ENCODE measurements around the gene EMC9.
"Not testable (repeated sequence)": the region's sequence is repeated elsewhere in the genome, so short reads cannot be mapped to it uniquely, and the experiment has no call there.

Gene EMC9

DNA sequence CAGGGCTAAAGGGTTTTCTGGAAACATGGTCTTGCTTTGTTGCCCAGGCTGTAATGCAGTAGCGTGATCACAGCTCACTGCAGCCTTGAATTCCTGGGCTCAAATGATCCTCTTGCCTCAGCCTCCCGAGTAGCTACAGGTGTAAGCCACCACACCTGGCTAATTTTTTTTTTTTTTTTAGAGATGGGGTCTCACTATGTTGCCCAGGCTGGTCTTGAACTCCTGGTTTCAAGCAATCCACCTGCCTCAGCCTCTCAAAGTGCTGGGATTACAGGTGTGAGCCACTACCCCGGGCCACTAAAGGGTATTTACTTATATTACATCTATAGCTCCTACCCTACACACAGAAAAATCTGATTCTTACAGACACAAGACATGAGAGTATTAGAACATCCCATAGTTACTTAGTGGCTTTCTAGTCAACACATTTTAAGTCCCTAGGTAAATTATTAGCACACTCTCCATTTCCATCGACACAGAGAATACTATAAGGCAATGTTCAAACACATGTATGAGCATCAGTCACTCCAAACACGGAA is 33.0 kb downstream of the EMC9 start:
- no peak for DNase-seq (ENCODE audit: low read depth)

GRCh38 chr14:24106672-24107271 is 34.6 kb downstream of the EMC9 start:
- DNase-seq (ENCODE audit: low read depth), result no peak

DNA sequence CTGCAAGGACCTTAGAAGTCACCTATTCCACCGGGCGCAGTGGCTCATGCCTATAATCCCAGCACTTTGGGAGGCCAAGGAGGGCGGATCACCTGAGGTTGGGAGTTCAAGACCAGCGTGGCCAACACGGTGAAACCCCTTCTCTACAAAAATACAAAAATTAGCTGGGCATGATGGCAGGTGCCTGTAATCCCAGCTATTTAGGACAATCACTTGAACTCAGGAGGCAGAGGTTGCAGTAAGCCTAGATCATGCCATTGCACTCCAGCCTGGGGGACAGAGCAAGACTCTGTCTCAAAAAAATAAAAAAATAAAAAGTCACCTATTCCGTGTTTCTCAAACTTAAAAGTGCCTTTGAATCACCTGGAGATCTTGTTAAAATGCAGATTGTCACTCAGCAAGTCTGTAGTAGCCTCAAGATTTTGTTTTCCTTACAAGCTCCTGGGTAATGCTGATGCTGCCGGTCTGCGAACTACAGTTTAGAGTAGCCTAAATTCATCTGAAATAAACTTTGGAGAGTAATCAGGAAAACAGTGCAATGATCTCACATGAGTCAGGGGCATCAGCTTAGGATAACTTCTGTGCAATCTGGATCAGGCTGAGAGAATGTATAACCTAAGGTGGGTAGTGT is 35.7 kb downstream of the EMC9 start:
- not testable (repeated sequence) for DNase-seq (ENCODE audit: low read depth)

DNA sequence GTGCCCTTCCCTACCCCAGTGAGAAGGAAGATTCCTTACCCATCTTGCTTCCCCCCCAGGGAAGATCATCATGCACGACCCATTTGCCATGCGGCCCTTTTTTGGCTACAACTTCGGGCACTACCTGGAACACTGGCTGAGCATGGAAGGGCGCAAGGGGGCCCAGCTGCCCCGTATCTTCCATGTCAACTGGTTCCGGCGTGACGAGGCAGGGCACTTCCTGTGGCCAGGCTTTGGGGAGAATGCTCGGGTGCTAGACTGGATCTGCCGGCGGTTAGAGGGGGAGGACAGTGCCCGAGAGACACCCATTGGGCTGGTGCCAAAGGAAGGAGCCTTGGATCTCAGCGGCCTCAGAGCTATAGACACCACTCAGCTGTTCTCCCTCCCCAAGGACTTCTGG is 37.9 kb downstream of the EMC9 start:
- no peak for DNase-seq (ENCODE audit: low read depth)

- no peak for DNase-seq (ENCODE audit: low read depth)
Observed at GRCh38 chr14:24102357-24103048, 38.9 kb downstream of the EMC9 start.

GRCh38 chr14:24100982-24101494 is 40.4 kb downstream of the EMC9 start:
- no peak for DNase-seq (ENCODE audit: low read depth)

- no peak for DNase-seq (ENCODE audit: low read depth)
Observed at GRCh38 chr14:24100197-24100981, 41.0 kb downstream of the EMC9 start.

- no peak for DNase-seq (ENCODE audit: low read depth)
Observed at GRCh38 chr14:24098927-24099813, 42.2 kb downstream of the EMC9 start.

DNA sequence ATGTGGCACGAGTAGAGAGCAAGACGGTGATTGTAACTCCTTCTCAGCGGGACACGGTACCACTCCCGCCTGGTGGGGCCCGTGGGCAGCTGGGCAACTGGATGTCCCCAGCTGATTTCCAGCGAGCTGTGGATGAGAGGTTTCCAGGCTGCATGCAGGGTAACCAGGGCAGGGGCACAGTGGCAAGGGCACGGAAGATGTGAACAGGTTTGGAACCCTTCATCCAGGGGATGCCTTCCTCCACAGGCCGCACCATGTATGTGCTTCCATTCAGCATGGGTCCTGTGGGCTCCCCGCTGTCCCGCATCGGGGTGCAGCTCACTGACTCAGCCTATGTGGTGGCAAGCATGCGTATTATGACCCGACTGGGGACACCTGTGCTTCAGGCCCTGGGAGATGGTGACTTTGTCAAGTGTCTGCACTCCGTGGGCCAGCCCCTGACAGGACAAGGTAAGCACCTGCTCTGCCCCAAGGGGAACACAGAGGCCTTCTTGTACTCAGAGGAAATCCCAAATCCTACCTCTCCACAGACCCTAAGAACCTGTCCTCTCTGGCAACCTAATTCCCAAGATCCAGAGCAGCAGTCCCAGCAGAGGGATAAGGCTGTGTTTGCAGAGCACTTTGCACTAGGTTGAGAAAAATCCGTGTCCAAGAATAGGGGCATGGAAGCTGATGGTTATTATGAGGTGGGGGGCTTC is 43.0 kb downstream of the EMC9 start:
- no peak for DNase-seq (ENCODE audit: low read depth)

- DNase-seq (ENCODE audit: low read depth), result no peak
Observed at GRCh38 chr14:24096545-24097181, 44.7 kb downstream of the EMC9 start.

DNA sequence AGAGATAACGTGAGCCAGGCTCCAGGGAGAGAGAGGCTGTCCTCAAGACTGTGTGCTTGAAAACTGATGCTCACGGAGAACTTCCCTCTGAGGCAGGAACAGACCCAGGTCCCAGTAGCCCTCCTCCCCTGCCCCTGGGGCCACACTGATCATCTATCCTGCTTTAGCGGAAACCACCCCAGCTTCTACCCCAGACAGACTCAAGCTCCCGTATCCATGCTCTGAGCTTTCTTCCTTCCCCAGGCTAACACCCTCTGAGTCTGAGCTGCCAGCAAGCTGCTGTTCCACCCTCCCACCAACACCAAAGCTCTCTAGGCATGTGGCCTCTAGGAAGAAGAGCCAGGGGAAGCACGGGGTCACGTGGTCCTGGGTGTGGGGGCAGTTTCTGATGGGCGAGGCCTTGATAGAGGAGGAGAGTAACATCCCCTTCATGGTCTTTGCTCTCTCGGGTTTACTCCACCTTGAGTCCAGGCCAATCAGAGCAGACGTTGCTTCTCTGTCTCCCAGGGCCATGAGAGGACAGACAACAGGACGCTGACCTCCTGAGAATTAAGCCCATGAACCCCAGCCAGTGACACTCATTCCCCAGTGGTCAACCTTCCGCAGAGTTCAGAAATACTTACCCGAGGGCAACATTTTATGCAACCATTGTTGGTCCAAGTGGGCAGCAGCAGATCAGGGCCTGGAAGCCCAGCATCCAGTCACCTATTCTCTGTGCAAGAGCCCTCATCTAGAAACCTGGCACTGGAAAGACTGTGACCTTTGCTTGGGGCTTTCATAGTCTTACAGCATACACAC is 45.9 kb downstream of the EMC9 start:
- no peak for DNase-seq (ENCODE audit: low read depth)

- no peak for DNase-seq (ENCODE audit: low read depth)
Observed at GRCh38 chr14:24094841-24095270, 46.5 kb downstream of the EMC9 start.

DNA sequence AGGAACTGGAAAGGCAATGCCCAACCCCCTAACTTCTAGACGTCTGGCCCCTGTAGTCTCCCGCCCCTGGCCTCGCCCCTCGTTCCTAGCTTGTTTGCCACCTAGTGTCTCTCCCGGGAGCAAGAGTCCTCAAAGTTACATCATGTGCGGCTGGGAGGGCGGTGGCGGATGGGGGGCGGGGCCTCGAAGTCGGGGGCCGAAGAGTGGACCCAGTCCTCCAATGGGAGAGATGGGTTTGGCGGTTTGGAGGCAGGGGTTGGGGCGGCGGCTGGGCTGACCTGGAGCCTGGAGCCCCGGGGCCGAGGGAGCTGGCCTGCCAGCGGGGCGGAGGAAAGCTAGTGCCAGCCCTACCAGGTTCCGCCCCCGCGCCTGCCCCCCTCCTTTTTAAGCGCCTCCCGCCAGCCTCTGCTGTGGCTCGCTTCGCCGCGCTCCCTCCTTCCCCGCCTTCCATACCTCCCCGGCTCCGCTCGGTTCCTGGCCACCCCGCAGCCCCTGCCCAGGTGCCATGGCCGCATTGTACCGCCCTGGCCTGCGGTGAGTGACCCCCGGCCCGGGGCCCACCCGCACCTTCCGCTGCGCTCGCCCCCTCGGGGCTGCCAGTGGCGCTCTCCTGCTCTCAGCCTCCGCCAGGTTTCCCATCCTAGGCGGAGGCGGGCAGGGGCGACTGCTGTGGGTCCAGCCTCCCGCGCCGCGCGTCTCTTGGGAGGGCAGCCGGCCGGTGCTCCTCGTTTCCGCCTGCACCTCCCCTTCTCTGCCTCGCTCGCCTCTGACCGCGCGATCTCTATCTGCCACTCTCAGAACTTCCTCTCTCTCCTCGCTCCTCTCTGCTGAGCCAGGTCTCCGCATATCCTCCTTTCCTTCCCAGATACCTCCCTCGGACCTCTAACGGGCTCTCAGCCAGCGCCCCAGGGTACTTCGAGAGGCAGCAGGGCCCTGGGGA is 47.2 kb downstream of the EMC9 start, which contains the start of gene PCK2:
PCK2 (plus strand) TSS at position 411 of the 940 bp plus-strand sequence; CDS start at position 506, 95 bp downstream.
- DNase-seq (ENCODE audit: low read depth), result peak; percentile 47

- no peak for DNase-seq (ENCODE audit: low read depth)
Observed at GRCh38 chr14:24093207-24093900, 48.0 kb downstream of the EMC9 start.

- DNase-seq (ENCODE audit: low read depth), result no peak
Observed at GRCh38 chr14:24092505-24093206, 48.7 kb downstream of the EMC9 start.

DNA sequence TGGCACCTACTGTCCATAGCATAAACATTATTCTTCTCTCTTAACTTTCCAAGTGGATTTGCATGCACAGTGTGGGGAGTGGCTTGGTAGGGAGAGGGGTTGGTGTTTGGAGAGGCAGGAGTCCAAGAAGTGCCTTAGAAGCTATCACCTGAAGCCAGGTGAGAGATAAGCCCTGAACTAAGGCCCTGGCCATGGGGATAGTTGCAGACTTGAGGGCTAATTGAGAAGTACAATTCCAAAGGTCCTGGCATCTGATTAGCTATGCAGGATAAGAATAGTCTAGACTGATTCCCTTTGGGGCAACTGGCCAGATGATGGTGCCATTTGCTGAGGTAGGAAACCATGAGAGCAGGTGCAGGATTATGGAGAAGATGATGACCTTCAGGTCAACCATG is 49.3 kb downstream of the EMC9 start:
- no peak for DNase-seq (ENCODE audit: low read depth)

- DNase-seq (ENCODE audit: low read depth), result no peak
Observed at GRCh38 chr14:24089890-24090289, 51.5 kb downstream of the EMC9 start.
